Measurements from ENCODE around the gene TOP2A. TPM values are rescaled to one million over a fixed set of nuclear protein-coding genes. Genes with fewer than 3 reads are reported as not detected.
A peak's percentile ranks its signal among the peaks of the same experiment; 100 is the strongest.
"Not testable (repeated sequence)": the region's sequence is repeated elsewhere in the genome, so short reads cannot be mapped to it uniquely, and the experiment has no call there.

The TOP2A gene
- total RNA-seq, 4 donors from 2014 or later: 0.40 to 4.3 (median 0.79) TPM

DNA sequence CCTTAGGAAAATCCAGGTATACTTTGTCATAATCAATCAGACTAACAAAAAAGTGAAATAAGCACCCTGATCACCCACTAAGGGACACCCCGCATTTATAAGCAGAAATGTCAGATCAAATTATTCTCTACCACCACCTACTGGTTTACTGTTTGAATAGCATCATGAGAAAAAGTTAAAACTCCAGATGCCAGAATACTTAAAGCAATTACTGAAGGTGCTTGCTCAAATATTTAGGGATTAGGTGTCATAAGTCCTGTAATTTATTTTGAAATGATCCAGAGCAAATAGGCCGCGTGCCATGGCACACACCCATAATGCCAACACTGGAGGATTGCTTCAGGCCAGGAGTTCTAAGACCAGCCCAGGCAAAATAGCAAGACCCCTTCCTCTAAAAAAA, 2.3 kb downstream of the TOP2A start:
- no peak for ATAC-seq
- Histone ChIP-seq H3K4me1 (peaks cover 0 to 26% (median 4%) of the 10 kb centered on the region in 3 donors), H3K27ac (no peak overlapping the region), H3K4me3 (no peak overlapping the region), H3K27me3 (peaks cover 5% of the 10 kb centered on the region), H3K9me3 (no peaks in the 10 kb centered on the region), H3K36me3 (no peaks in the 10 kb centered on the region)
- TF ChIP-seq CTCF (IDR thresholded peaks at IDR 0.05) (peak in 3 of 4 experiments; percentile 61 to 65 (median 64)), POLR2A (IDR thresholded peaks at IDR 0.05) (no peak)
- 0 to 20% methylated on average over 2 to 3 of the region's 3 CpGs for WGBS, 2 donors (ENCODE audit: low coverage in 1 of 2)

- H3K36me3 ChIP-seq, H3K27ac ChIP-seq, ATAC-seq, H3K27me3 ChIP-seq, H3K4me3 ChIP-seq, H3K9me3 ChIP-seq: not testable (repeated sequence)
- peaks cover 0 to 19% (median 4%) of the 10 kb centered on the region in 3 donors for H3K4me1 ChIP-seq
- 100% methylated on average over 1 of the region's 4 CpGs; no CpG with 5 or more reads in 1 of the 2 donors for WGBS, 2 donors (ENCODE audit: low coverage in 1 of 2)
Observed at GRCh38 chr17:40414312-40414711, 3.4 kb downstream of the TOP2A start.

GRCh38 chr17:40412880-40413279, 4.8 kb downstream of the TOP2A start:
- ATAC-seq: no peak
- TF ChIP-seq EP300 (IDR thresholded peaks at IDR 0.05) (no peak), POLR2A (IDR thresholded peaks at IDR 0.05) (no peak), POLR2AphosphoS5 (IDR thresholded peaks at IDR 0.05) (no peak), CTCF (IDR thresholded peaks at IDR 0.05) (no peak)
- H3K36me3 ChIP-seq: no peaks in the 10 kb centered on the region
- peaks cover 0 to 7% (median 4%) of the 10 kb centered on the region in 3 donors for H3K4me1 ChIP-seq
- H3K4me3 ChIP-seq: no peak overlapping the region
- H3K27ac ChIP-seq: no peak overlapping the region
- H3K27me3 ChIP-seq: peaks cover 5% of the 10 kb centered on the region
- H3K9me3 ChIP-seq: no peaks in the 10 kb centered on the region

DNA sequence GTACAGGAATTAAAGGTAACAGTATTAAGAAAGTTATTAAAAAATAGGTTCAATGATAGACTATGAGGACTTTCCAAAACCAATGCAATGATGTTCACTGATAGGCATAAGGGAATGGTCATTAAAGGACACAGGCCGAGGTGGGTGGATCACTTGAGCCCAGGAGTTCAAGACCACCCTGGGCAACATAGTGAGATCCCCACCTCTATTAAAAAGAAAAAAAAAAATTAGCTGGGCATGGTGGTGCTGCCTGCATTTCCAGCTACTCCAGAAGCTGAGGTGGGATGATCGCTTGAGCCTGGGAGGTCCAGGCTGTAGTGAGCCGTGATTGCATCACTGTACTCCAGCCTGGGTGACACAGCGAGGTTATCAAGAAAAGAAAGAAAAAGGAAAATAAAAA, 5.9 kb downstream of the TOP2A start:
- 95 to 97% methylated on average over 4 of the region's 4 CpGs for WGBS, 2 donors (ENCODE audit: low coverage in 1 of 2)
- Histone ChIP-seq H3K36me3 (no peaks in the 10 kb centered on the region), H3K4me1 (no peaks in the 10 kb centered on the region), H3K27me3 (no peaks in the 10 kb centered on the region), H3K9me3 (no peaks in the 10 kb centered on the region), H3K4me3 (no peak overlapping the region), H3K27ac (no peak overlapping the region)
- TF ChIP-seq CTCF (IDR thresholded peaks at IDR 0.05) (no peak), EP300 (IDR thresholded peaks at IDR 0.05) (no peak), POLR2A (IDR thresholded peaks at IDR 0.05) (no peak), POLR2AphosphoS5 (IDR thresholded peaks at IDR 0.05) (no peak)
- ATAC-seq: no peak

- TF ChIP-seq POLR2A (IDR thresholded peaks at IDR 0.05) (no peak), POLR2AphosphoS5 (IDR thresholded peaks at IDR 0.05) (no peak), CTCF (IDR thresholded peaks at IDR 0.05) (no peak), EP300 (IDR thresholded peaks at IDR 0.05) (no peak)
- no peak overlapping the region for H3K27ac ChIP-seq
- no peaks in the 10 kb centered on the region for H3K27me3 ChIP-seq
- 64% methylated on average over 1 of the region's 1 CpG for WGBS, 2 donors (ENCODE audit: low coverage in 1 of 2)
- H3K4me3 ChIP-seq: no peak overlapping the region
- no peaks in the 10 kb centered on the region for H3K4me1 ChIP-seq
- no peaks in the 10 kb centered on the region for H3K9me3 ChIP-seq
- no peaks in the 10 kb centered on the region for H3K36me3 ChIP-seq
- no peak for ATAC-seq
Observed at GRCh38 chr17:40410082-40410481, 7.6 kb downstream of the TOP2A start.

DNA sequence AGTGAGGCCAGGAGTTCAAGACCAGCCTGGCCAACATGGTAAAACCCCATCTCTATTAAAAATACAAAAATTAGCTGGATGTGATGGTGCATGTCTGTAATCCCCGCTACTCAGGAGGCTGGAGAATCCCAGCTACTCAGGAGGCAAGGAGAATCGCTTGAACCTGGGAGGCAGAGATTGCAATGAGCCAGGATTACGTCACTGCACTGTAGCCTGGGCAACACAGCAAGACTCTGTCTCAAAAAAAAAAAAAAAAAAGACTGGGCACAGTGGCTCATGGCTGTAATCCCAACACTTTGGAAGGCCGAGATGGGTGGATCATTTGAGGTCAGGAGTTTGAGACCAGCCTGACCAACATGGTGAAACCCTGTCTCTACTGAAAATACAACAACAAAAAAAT, 8.2 kb downstream of the TOP2A start:
- not testable (repeated sequence) for H3K9me3 ChIP-seq, H3K36me3 ChIP-seq, ATAC-seq, H3K4me1 ChIP-seq, H3K27me3 ChIP-seq, H3K27ac ChIP-seq, H3K4me3 ChIP-seq
- 82 to 90% methylated on average over 2 of the region's 4 CpGs for WGBS, 2 donors (ENCODE audit: low coverage in 1 of 2)

All from gastroesophageal sphincter (tissue), 4 donors.